H9 (cell line): ENCODE measurements around the gene SP140. TPM values are rescaled to one million over a fixed set of nuclear protein-coding genes. Genes with fewer than 3 reads are reported as not detected.

Source experiments
- DNase-seq: peaks from one replicate; pipeline ENCODE4 v3.0.0-alpha.2; 2017
- H2AFZ ChIP-seq: one replicate; pipeline ENCODE4 v1.6.1; 2013; ENCODE audit warnings: mild to moderate bottlenecking, low read length, control low read depth, moderate library complexity
- H2AK5ac ChIP-seq: 2 replicates; pipeline ENCODE4 v1.6.1; 2013; ENCODE audit warnings: low read length, control low read depth, mixed read lengths; ENCODE audit not compliant: insufficient read length
- H2BK120ac ChIP-seq: one replicate; pipeline ENCODE4 v1.6.1; 2013; ENCODE audit warnings: low read depth, mild to moderate bottlenecking, low read length, control low read depth, inconsistent platforms; ENCODE audit not compliant: poor library complexity, severe bottlenecking
- H2BK12ac ChIP-seq: 2 replicates; pipeline ENCODE4 v1.6.1; 2013; ENCODE audit warnings: low read length, control low read depth, mixed read lengths, low read depth; ENCODE audit not compliant: insufficient read length
- H2BK15ac ChIP-seq: 2 replicates; pipeline ENCODE4 v1.6.1; 2013; ENCODE audit warnings: low read depth, low read length, control low read depth
- H2BK20ac ChIP-seq: one replicate; pipeline ENCODE4 v1.6.1; 2013; ENCODE audit warnings: low read depth, mild to moderate bottlenecking, low read length, control low read depth, inconsistent platforms; ENCODE audit not compliant: poor library complexity, severe bottlenecking
- H2BK5ac ChIP-seq: 2 replicates; pipeline ENCODE4 v1.6.1; 2013; ENCODE audit warnings: low read length, control low read depth, mixed read lengths; ENCODE audit not compliant: insufficient read length
- H3K14ac ChIP-seq: 2 replicates; pipeline ENCODE4 v1.6.1; 2013; ENCODE audit warnings: low read length, control low read depth; ENCODE audit not compliant: insufficient read depth
- H3K18ac ChIP-seq: 2 replicates; pipeline ENCODE4 v1.6.1; 2013; ENCODE audit warnings: low read depth, mild to moderate bottlenecking, mixed read lengths, low read length, control low read depth; ENCODE audit not compliant: insufficient read length
- H3K23ac ChIP-seq: 2 replicates; pipeline ENCODE4 v1.6.1; 2013; ENCODE audit warnings: low read length, control low read depth, mixed read lengths, low read depth; ENCODE audit not compliant: insufficient read length
- H3K23me2 ChIP-seq: 2 replicates; pipeline ENCODE4 v1.6.1; 2013; ENCODE audit warnings: low read depth, mild to moderate bottlenecking, mixed read lengths, low read length, control low read depth; ENCODE audit not compliant: insufficient read length, poor library complexity, severe bottlenecking
- H3K27ac ChIP-seq: 2 replicates; pipeline ENCODE4 v1.5.1; 2013; ENCODE audit warnings: low read length, control low read depth, mixed read lengths, low read depth; ENCODE audit not compliant: insufficient read length
- H3K27me3 ChIP-seq: 2 replicates; pipeline ENCODE4 v1.6.1; 2013; ENCODE audit warnings: low read length, control low read depth, inconsistent platforms; ENCODE audit not compliant: insufficient read depth
- H3K4ac ChIP-seq: 2 replicates; pipeline ENCODE4 v1.6.1; 2013; ENCODE audit warnings: low read depth, mild to moderate bottlenecking, control low read depth, inconsistent platforms, low read length, moderate library complexity
- H3K4me1 ChIP-seq: 2 replicates; pipeline ENCODE4 v1.6.1; 2013; ENCODE audit warnings: low read length, control low read depth, inconsistent platforms; ENCODE audit not compliant: insufficient read depth
- H3K4me2 ChIP-seq: 2 replicates; pipeline ENCODE4 v1.6.1; 2013; ENCODE audit warnings: low read length, control low read depth, mixed read lengths; ENCODE audit not compliant: insufficient read length, insufficient read depth
- H3K56ac ChIP-seq: 2 replicates; pipeline ENCODE4 v1.6.1; 2013; ENCODE audit warnings: low read depth, mild to moderate bottlenecking, mixed read lengths, low read length, control low read depth; ENCODE audit not compliant: insufficient read length
- H3K79me1 ChIP-seq: 2 replicates; pipeline ENCODE4 v1.6.1; 2013; ENCODE audit warnings: low read depth, mild to moderate bottlenecking, moderate library complexity, low read length, control low read depth, inconsistent platforms; ENCODE audit not compliant: insufficient read depth, poor library complexity, severe bottlenecking
- H3K79me2 ChIP-seq: 2 replicates; pipeline ENCODE4 v1.6.1; 2013; ENCODE audit warnings: low read length, control low read depth, inconsistent platforms; ENCODE audit not compliant: insufficient read depth
- H3K9ac ChIP-seq: 2 replicates; pipeline ENCODE4 v1.6.1; 2013; ENCODE audit warnings: low read length, control low read depth, mixed read lengths; ENCODE audit not compliant: insufficient read length; ENCODE audit errors: extremely low read depth
- H3K9me3 ChIP-seq: one replicate; pipeline ENCODE4 v1.6.1; 2013; ENCODE audit warnings: low read depth, low read length, inconsistent platforms; ENCODE audit not compliant: control insufficient read depth
- H3T11ph ChIP-seq: one replicate; pipeline ENCODE4 v1.6.1; 2013; ENCODE audit warnings: mild to moderate bottlenecking, low read length, control low read depth, inconsistent platforms
- H4K20me1 ChIP-seq: one replicate; pipeline ENCODE4 v1.6.1; 2013; ENCODE audit not compliant: control insufficient read depth, insufficient read length, insufficient read depth
- H4K5ac ChIP-seq: 2 replicates; pipeline ENCODE4 v1.6.1; 2013; ENCODE audit warnings: low read depth, mild to moderate bottlenecking, mixed read lengths, low read length, control low read depth; ENCODE audit not compliant: insufficient read length
- H4K8ac ChIP-seq: replicated peaks from 2 replicates; pipeline ENCODE4 v1.6.1; 2013; ENCODE audit warnings: low read length, control low read depth, mixed read lengths, low read depth; ENCODE audit not compliant: insufficient read length
- H4K91ac ChIP-seq: 2 replicates; pipeline ENCODE4 v1.6.1; 2013; ENCODE audit warnings: low read depth, mild to moderate bottlenecking, moderate library complexity, mixed read lengths, low read length, control low read depth; ENCODE audit not compliant: insufficient read length
- H3K27ac Mint-ChIP-seq, 3 experiments: 2 replicates in 2 of 3; 3 replicates in 1 of 3; pipeline ENCODE4 v1.8.0; 2020 to 2021; ENCODE audit warnings: mixed read lengths in 3 of 3, mild to moderate bottlenecking in 1 of 3, moderate library complexity in 1 of 3
- H3K27me3 Mint-ChIP-seq: 2 replicates; pipeline ENCODE4 v1.8.0; 2021; ENCODE audit warnings: low read depth, mild to moderate bottlenecking, moderate library complexity, mixed read lengths
- H3K36me3 Mint-ChIP-seq, 3 experiments: 2 replicates in 2 of 3; 3 replicates in 1 of 3; pipeline ENCODE4 v1.8.0; 2020 to 2021; ENCODE audit warnings: low read depth in 3 of 3, mixed read lengths in 3 of 3; ENCODE audit not compliant: insufficient read depth in 1 of 3
- H3K4me1 Mint-ChIP-seq, 2 experiments: 2 replicates each; pipeline ENCODE4 v1.8.0; 2020; ENCODE audit warnings: mixed read lengths in 2 of 2
- H3K4me3 Mint-ChIP-seq, 2 experiments: 2 replicates in 1 of 2; 3 replicates in 1 of 2; pipeline ENCODE4 v1.8.0; 2020 to 2021; ENCODE audit warnings: mild to moderate bottlenecking in 2 of 2, mixed read lengths in 2 of 2, moderate library complexity in 1 of 2
- H3K9me3 Mint-ChIP-seq, 2 experiments: 2 replicates in 1 of 2; 3 replicates in 1 of 2; pipeline ENCODE4 v1.8.0; 2020; ENCODE audit warnings: mild to moderate bottlenecking in 2 of 2, mixed read lengths in 2 of 2, moderate library complexity in 1 of 2
- CTCF ChIP-seq: fragments of 200-600 bp; sonication (generic); conservative IDR thresholded peaks from 3 replicates; pipeline ENCODE4 v1.8.0; 2021; ENCODE audit warnings: antibody characterized with exemption, mild to moderate bottlenecking
- WGBS: extraction: QIAGEN DNeasy Blood & Tissue Kit; methylation state at CpG from one replicate; pipeline ENCODE4 v1.1.7; 2013; ENCODE audit warnings: missing lambda C conversion rate, low lambda C conversion rate, mixed read lengths; ENCODE audit not compliant: insufficient read length; ENCODE audit errors: extremely low coverage; 5-methylcytosine and 5-hydroxymethylcytosine counted together
- total RNA-seq: library from RNA; stranded (reverse); gene quantifications from 2 replicates; pipeline ENCODE4 v1.2.1, GENCODE V29; 2021

Gene SP140
- total RNA-seq, 1 experiment from 2014 or later = 0.31 TPM

GRCh38 chr2:230335461-230335863 is 109.9 kb downstream of the SP140 start:
- peaks cover 0 to 6% of the 10 kb centered on the region in 2 experiments; a peak in 1 of 5 replicates for H3K9me3 Mint-ChIP-seq
- no peaks in the 10 kb centered on the region for H3K79me2 ChIP-seq
- no peaks in the 10 kb centered on the region for H3K23me2 ChIP-seq
- H2AFZ ChIP-seq = no peak overlapping the region
- peaks cover 0 to 4% of the 10 kb centered on the region in 2 experiments; a peak in 3 of 4 replicates for H3K4me1 Mint-ChIP-seq
- no peaks in the 10 kb centered on the region for H4K20me1 ChIP-seq
- no peak overlapping the region for H3T11ph ChIP-seq
- no peak overlapping the region for H4K91ac ChIP-seq
- no peak overlapping the region for H3K4me3 Mint-ChIP-seq
- no peaks in the 10 kb centered on the region for H3K9me3 ChIP-seq
- no peak overlapping the region for H3K27ac ChIP-seq
- no peak overlapping the region for H3K56ac ChIP-seq
- H3K4me2 ChIP-seq = no peak overlapping the region
- no peak overlapping the region for H2BK120ac ChIP-seq
- H3K27me3 ChIP-seq = no peaks in the 10 kb centered on the region
- no peaks in the 10 kb centered on the region for H3K79me1 ChIP-seq
- DNase-seq = no peak
- H3K27ac Mint-ChIP-seq = no peak overlapping the region
- H3K36me3 Mint-ChIP-seq = no peaks in the 10 kb centered on the region
- H3K9ac ChIP-seq = no peak overlapping the region
- H3K14ac ChIP-seq = no peak overlapping the region
- no peak overlapping the region for H4K5ac ChIP-seq
- H3K27me3 Mint-ChIP-seq = no peaks in the 10 kb centered on the region
- H3K4me1 ChIP-seq = no peaks in the 10 kb centered on the region
- no peak overlapping the region for H2BK5ac ChIP-seq
- H3K23ac ChIP-seq = no peak overlapping the region
- WGBS = no CpG with 5 or more reads among the region's 3 CpGs
- H3K4ac ChIP-seq = no peak overlapping the region
- no peak for TF ChIP-seq CTCF
- no peak overlapping the region for H2BK15ac ChIP-seq
- H2BK12ac ChIP-seq = no peak overlapping the region
- no peak overlapping the region for H2AK5ac ChIP-seq
- H3K18ac ChIP-seq = no peak overlapping the region
- no peak overlapping the region for H2BK20ac ChIP-seq
- no peak overlapping the region for H4K8ac ChIP-seq
